ENCODE data around the gene TRAPPC14. TPM values are rescaled to one million over a fixed set of nuclear protein-coding genes. Genes with fewer than 3 reads are reported as not detected.

Gene TRAPPC14
- total RNA-seq, 1 donor from 2014 or later: 30.2 TPM

GRCh38 chr7:100163006-100163531, 4.5 kb upstream of the TRAPPC14 start:
- Mint-ChIP-seq H3K9me3 (ENCODE audit: unreplicated experiment) (no peaks in the 10 kb centered on the region), H3K36me3 (ENCODE audit: low read depth, unreplicated experiment) (peaks cover 4% of the 10 kb centered on the region), H3K27me3 (ENCODE audit: unreplicated experiment) (peaks cover 25% of the 10 kb centered on the region), H3K4me1 (ENCODE audit: unreplicated experiment) (peaks cover 22% of the 10 kb centered on the region), H3K4me3 (ENCODE audit: unreplicated experiment) (no peak overlapping the region), H3K27ac (ENCODE audit: unreplicated experiment) (no peak overlapping the region)
- TF ChIP-seq CTCF (IDR thresholded peaks at IDR 0.05; ENCODE audit: unreplicated experiment): no peak
- DNase-seq (ENCODE audit: low spot score): no peak

GRCh38 chr7:100160067-100160466, 1.5 kb upstream of the TRAPPC14 start:
- peaks cover 19% of the 10 kb centered on the region for H3K27me3 Mint-ChIP-seq (ENCODE audit: unreplicated experiment)
- TF ChIP-seq CTCF (IDR thresholded peaks at IDR 0.05; ENCODE audit: unreplicated experiment): no peak
- peaks cover 20% of the 10 kb centered on the region for H3K4me1 Mint-ChIP-seq (ENCODE audit: unreplicated experiment)
- peaks cover 12% of the 10 kb centered on the region for H3K36me3 Mint-ChIP-seq (ENCODE audit: low read depth, unreplicated experiment)
- H3K27ac Mint-ChIP-seq (ENCODE audit: unreplicated experiment): no peak overlapping the region
- no peak for DNase-seq (ENCODE audit: low spot score)
- H3K9me3 Mint-ChIP-seq (ENCODE audit: unreplicated experiment): no peaks in the 10 kb centered on the region
- no peak overlapping the region for H3K4me3 Mint-ChIP-seq (ENCODE audit: unreplicated experiment)

GRCh38 chr7:100159099-100159623, 638 bp upstream of the TRAPPC14 start:
- Mint-ChIP-seq H3K4me1 (ENCODE audit: unreplicated experiment) (peaks cover 20% of the 10 kb centered on the region), H3K4me3 (ENCODE audit: unreplicated experiment) (peak overlapping the region; percentile 87), H3K9me3 (ENCODE audit: unreplicated experiment) (no peaks in the 10 kb centered on the region), H3K27ac (ENCODE audit: unreplicated experiment) (peak overlapping the region; percentile 84), H3K27me3 (ENCODE audit: unreplicated experiment) (peaks cover 19% of the 10 kb centered on the region), H3K36me3 (ENCODE audit: low read depth, unreplicated experiment) (peaks cover 13% of the 10 kb centered on the region)
- no peak for DNase-seq (ENCODE audit: low spot score)
- no peak for TF ChIP-seq CTCF (IDR thresholded peaks at IDR 0.05; ENCODE audit: unreplicated experiment)

GRCh38 chr7:100157334-100158228, 942 bp downstream of the TRAPPC14 start:
- Mint-ChIP-seq H3K4me3 (ENCODE audit: unreplicated experiment) (peak overlapping the region; percentile 84), H3K27ac (ENCODE audit: unreplicated experiment) (peak overlapping the region; percentile 38), H3K4me1 (ENCODE audit: unreplicated experiment) (peaks cover 25% of the 10 kb centered on the region), H3K27me3 (ENCODE audit: unreplicated experiment) (peaks cover 19% of the 10 kb centered on the region), H3K9me3 (ENCODE audit: unreplicated experiment) (no peaks in the 10 kb centered on the region), H3K36me3 (ENCODE audit: low read depth, unreplicated experiment) (peaks cover 16% of the 10 kb centered on the region)
- TF ChIP-seq CTCF (IDR thresholded peaks at IDR 0.05; ENCODE audit: unreplicated experiment): no peak
- peak; percentile 39 for DNase-seq (ENCODE audit: low spot score)

- H3K27me3 Mint-ChIP-seq (ENCODE audit: unreplicated experiment): peaks cover 19% of the 10 kb centered on the region
- peak overlapping the region; percentile 84 for H3K4me3 Mint-ChIP-seq (ENCODE audit: unreplicated experiment)
- TF ChIP-seq CTCF (IDR thresholded peaks at IDR 0.05; ENCODE audit: unreplicated experiment): no peak
- H3K27ac Mint-ChIP-seq (ENCODE audit: unreplicated experiment): no peak overlapping the region
- peaks cover 31% of the 10 kb centered on the region for H3K4me1 Mint-ChIP-seq (ENCODE audit: unreplicated experiment)
- H3K36me3 Mint-ChIP-seq (ENCODE audit: low read depth, unreplicated experiment): peaks cover 21% of the 10 kb centered on the region
- DNase-seq (ENCODE audit: low spot score): no peak
- H3K9me3 Mint-ChIP-seq (ENCODE audit: unreplicated experiment): no peaks in the 10 kb centered on the region
Measured at GRCh38 chr7:100157069-100157333, 1.5 kb downstream of the TRAPPC14 start.
